Neural cell (in vitro differentiated cells): ENCODE results near the gene INPPL1. TPM values are rescaled to one million over a fixed set of nuclear protein-coding genes. Genes with fewer than 3 reads are reported as not detected.
A peak's percentile ranks its signal among the peaks of the same experiment; 100 is the strongest.

Experiments
- H2AFZ ChIP-seq: fragments of 200-600, 300-800 bp; sonication (generic), shearing (Covaris generic); 2 replicates; pipeline ENCODE4 v1.6.0; 2014; ENCODE audit warnings: low read depth, mild to moderate bottlenecking, antibody characterized with exemption, low read length, moderate library complexity
- H3F3A ChIP-seq: fragments of 200-600 bp; shearing (Covaris generic); 2 replicates; pipeline ENCODE4 v1.6.1; 2016; ENCODE audit warnings: mild to moderate bottlenecking, moderate library complexity, mixed read lengths, antibody characterized with exemption, low read length; ENCODE audit not compliant: insufficient read depth, poor library complexity, severe bottlenecking
- H3K27ac ChIP-seq: fragments of 200-600, 300-800 bp; sonication (generic), shearing (Covaris generic); 2 replicates; pipeline ENCODE4 v1.5.1; 2014; ENCODE audit warnings: mild to moderate bottlenecking, low read length, moderate library complexity
- H3K27me3 ChIP-seq: fragments of 300-800, 200-600 bp; sonication (generic), shearing (Covaris generic); 2 replicates; pipeline ENCODE4 v1.6.0; 2014; ENCODE audit warnings: mild to moderate bottlenecking, low read depth, low read length, moderate library complexity; ENCODE audit not compliant: insufficient read depth
- H3K36me3 ChIP-seq: fragments of 300-800, 200-600 bp; sonication (generic), shearing (Covaris generic); 2 replicates; pipeline ENCODE4 v1.5.1; 2014; ENCODE audit warnings: mild to moderate bottlenecking, antibody characterized with exemption, low read length, moderate library complexity; ENCODE audit not compliant: insufficient read depth
- H3K4me2 ChIP-seq: fragments of 300-800, 200-600 bp; sonication (generic), shearing (Covaris generic); 2 replicates; pipeline ENCODE4 v1.6.0; 2014; ENCODE audit warnings: mild to moderate bottlenecking, low read length
- H3K4me3 ChIP-seq: fragments of 300-800, 200-600 bp; sonication (generic), shearing (Covaris generic); 2 replicates; pipeline ENCODE4 v1.5.1; 2014; ENCODE audit warnings: mild to moderate bottlenecking, low read length, moderate library complexity
- H3K79me2 ChIP-seq: fragments of 200-600 bp; shearing (Covaris generic); replicated peaks from 2 replicates; pipeline ENCODE4 v1.6.0; 2014; ENCODE audit warnings: mild to moderate bottlenecking, low read length, moderate library complexity; ENCODE audit not compliant: insufficient read depth
- H3K9ac ChIP-seq: fragments of 300-800, 200-600 bp; sonication (generic), shearing (Covaris generic); 2 replicates; pipeline ENCODE4 v1.6.1; 2016; ENCODE audit warnings: mild to moderate bottlenecking, low read length, mixed read lengths
- H3K9me2 ChIP-seq: fragments of 200-600 bp; shearing (Covaris generic); 2 replicates; pipeline ENCODE4 v1.6.1; 2016; ENCODE audit warnings: mild to moderate bottlenecking, low read length, mixed read lengths; ENCODE audit not compliant: insufficient read depth
- H3K9me3 ChIP-seq: fragments of 200-600, 300-800 bp; sonication (generic), shearing (Covaris generic); 2 replicates; pipeline ENCODE4 v1.6.1; 2016; ENCODE audit warnings: mild to moderate bottlenecking, mixed run types, low read length, moderate library complexity, mixed read lengths
- H4K20me1 ChIP-seq: fragments of 200-600 bp; shearing (Covaris generic); 2 replicates; pipeline ENCODE4 v1.6.1; 2016; ENCODE audit warnings: mild to moderate bottlenecking, mixed run types; ENCODE audit not compliant: insufficient read depth
- CTCF ChIP-seq: fragments of 450-650 bp; IDR thresholded peaks from 2 replicates; pipeline ENCODE4 v1.5.1; 2014; ENCODE audit warnings: antibody characterized with exemption, mild to moderate bottlenecking, moderate library complexity; ENCODE audit not compliant: poor library complexity, severe bottlenecking
- EP300 ChIP-seq: fragments of 450-650 bp; conservative IDR thresholded peaks from 2 replicates; pipeline ENCODE4 v1.6.1; 2014; ENCODE audit warnings: antibody characterized with exemption, mild to moderate bottlenecking, moderate library complexity; ENCODE audit not compliant: poor library complexity, severe bottlenecking
- EZH2 ChIP-seq: fragments of 200-600, 300-800 bp; shearing (Covaris generic), sonication (generic); IDR thresholded peaks from 2 replicates; pipeline ENCODE4 v1.6.1; 2014; ENCODE audit warnings: antibody characterized with exemption, low read length, borderline replicate concordance, mild to moderate bottlenecking; ENCODE audit not compliant: insufficient read depth, poor library complexity, severe bottlenecking
- MXI1 ChIP-seq: fragments of 450-650 bp; conservative IDR thresholded peaks from 2 replicates; pipeline ENCODE4 v1.6.1; 2014; ENCODE audit warnings: antibody characterized with exemption, mild to moderate bottlenecking; ENCODE audit not compliant: poor library complexity, severe bottlenecking
- POLR2AphosphoS5 ChIP-seq: IDR thresholded peaks from 2 replicates; pipeline ENCODE4 v1.6.1; 2012
- RAD21 ChIP-seq: fragments of 450-650 bp; conservative IDR thresholded peaks from 2 replicates; pipeline ENCODE4 v1.6.1; 2014; ENCODE audit warnings: antibody characterized with exemption, mild to moderate bottlenecking, moderate library complexity
- REST ChIP-seq: IDR thresholded peaks from 2 replicates; pipeline ENCODE4 v1.6.1; 2012; ENCODE audit warnings: borderline replicate concordance
- SMC3 ChIP-seq: fragments of 450-650 bp; conservative IDR thresholded peaks from 2 replicates; pipeline ENCODE4 v1.6.1; 2014; ENCODE audit warnings: antibody characterized with exemption, mild to moderate bottlenecking, moderate library complexity; ENCODE audit not compliant: poor library complexity
- TAF1 ChIP-seq: IDR thresholded peaks from 2 replicates; pipeline ENCODE4 v1.6.1; 2012; ENCODE audit warnings: low read depth
- polyA plus RNA-seq: library from polyadenylated mRNA; depleted of rRNA; stranded (reverse); fragments of >200 nt; gene quantifications from 2 replicates; pipeline ENCODE4 v1.2.3, GENCODE V29; 2014

The INPPL1 gene
- polyA plus RNA-seq, 1 donor from 2014 or later = 2.0 TPM

GRCh38 chr11:72241291-72241781 is 16.8 kb downstream of the INPPL1 start:
- no peaks in the 10 kb centered on the region for H4K20me1 ChIP-seq
- H3K4me3 ChIP-seq = peak overlapping the region; percentile 38
- no peak overlapping the region for H3K27ac ChIP-seq
- no peaks in the 10 kb centered on the region for H3K79me2 ChIP-seq
- H3K9ac ChIP-seq = no peak overlapping the region
- H3K9me2 ChIP-seq = no peaks in the 10 kb centered on the region
- no peak overlapping the region for H3K4me2 ChIP-seq
- no peaks in the 10 kb centered on the region for H3K36me3 ChIP-seq
- H3K9me3 ChIP-seq = peaks cover 4% of the 10 kb centered on the region
- no peaks in the 10 kb centered on the region for H3F3A ChIP-seq
- peaks cover 80% of the 10 kb centered on the region for H3K27me3 ChIP-seq
- no peak overlapping the region for H2AFZ ChIP-seq
- TF ChIP-seq MXI1 (no peak), CTCF (no peak)

- Histone ChIP-seq H3K27me3 (peaks cover 88% of the 10 kb centered on the region), H3K36me3 (no peaks in the 10 kb centered on the region), H3K9me3 (peaks cover 4% of the 10 kb centered on the region), H3K9ac (no peak overlapping the region), H3K4me2 (no peak overlapping the region), H3K9me2 (no peaks in the 10 kb centered on the region), H3F3A (no peaks in the 10 kb centered on the region), H3K4me3 (no peak overlapping the region), H2AFZ (no peak overlapping the region), H3K79me2 (no peaks in the 10 kb centered on the region), H3K27ac (no peak overlapping the region), H4K20me1 (no peaks in the 10 kb centered on the region)
- TF ChIP-seq REST (no peak), TAF1 (no peak), CTCF (no peak), MXI1 (no peak), EP300 (no peak), EZH2 (no peak), RAD21 (no peak), SMC3 (no peak), POLR2AphosphoS5 (no peak)
These were observed 17.6 kb downstream of the INPPL1 start for GRCh38 chr11:72242141-72242540.
